Stomach (tissue), 4 donors: ENCODE data around the gene STAM2.

Source experiments
- CTCF ChIP-seq, 7 experiments: fragments of 450-650 bp in 4 of 7; fragments of 200-600 bp in 3 of 7; sonication (generic) in 3 of 7; IDR thresholded peaks; one replicate each; pipeline ENCODE4 v1.5.1; 2016 to 2019; ENCODE audit warnings: antibody characterized with exemption in 7 of 7, control low read depth in 2 of 7, mild to moderate bottlenecking in 1 of 7
- POLR2A ChIP-seq, 4 donors: fragments of 450-650 bp; IDR thresholded peaks; one replicate each; pipeline ENCODE4 v1.6.1; 2016; ENCODE audit warnings: antibody characterized with exemption in 4 of 4, control low read depth in 2 of 4, mild to moderate bottlenecking in 1 of 4, moderate library complexity in 1 of 4

- TF ChIP-seq CTCF (IDR thresholded peaks at IDR 0.05) (no peak), POLR2A (IDR thresholded peaks at IDR 0.05) (no peak)
Observed at GRCh38 chr2:152183401-152184073, 8.0 kb upstream of the STAM2 start.
